HepG2 (cell line): ENCODE measurements around the gene APOM. TPM values are rescaled to one million over a fixed set of nuclear protein-coding genes. Genes with fewer than 3 reads are reported as not detected.

ENCODE experiments used
- ATF7-NPFF ChIP-seq: sonication (generic); formaldehyde crosslinking; IDR thresholded peaks from 2 replicates; pipeline ENCODE4 v1.8.1; 2023; ENCODE audit warnings: mild to moderate bottlenecking, low read depth, missing genetic modification reagents, moderate library complexity
- CBX2 ChIP-seq, 2 experiments: fragments of 200-600 bp in 1 of 2; sonication (generic); formaldehyde crosslinking in 1 of 2; IDR thresholded peaks; 2 replicates each; pipeline versions ENCODE4 v1.7.0 to v1.8.1; 2018 to 2022; ENCODE audit warnings: low read depth in 2 of 2, low read length in 1 of 2, mild to moderate bottlenecking in 1 of 2, missing genetic modification reagents in 1 of 2
- CEBPG ChIP-seq: IDR thresholded peaks from 2 replicates; pipeline ENCODE4 v1.6.1; 2016
- CREM ChIP-seq, 2 experiments: sonication (generic) in 1 of 2; formaldehyde crosslinking in 1 of 2; IDR thresholded peaks; 2 replicates each; pipeline versions ENCODE4 v1.4.0 to v1.6.1; 2016 to 2020; ENCODE audit warnings: antibody characterized with exemption in 1 of 2, mild to moderate bottlenecking in 1 of 2, missing genetic modification reagents in 1 of 2
- HDAC2 ChIP-seq: sonication (generic); formaldehyde crosslinking; IDR thresholded peaks from 2 replicates; pipeline ENCODE4 v1.4.0; 2020; ENCODE audit warnings: missing genetic modification reagents
- HOMEZ ChIP-seq: IDR thresholded peaks from 2 replicates; pipeline ENCODE4 v1.6.1; 2016; ENCODE audit warnings: low read depth
- KMT2B ChIP-seq: IDR thresholded peaks from 2 replicates; pipeline ENCODE4 v1.6.1; 2016; ENCODE audit warnings: missing genetic modification reagents, missing compliant biosample characterization
- MAZ ChIP-seq, 2 experiments: sonication (generic) in 1 of 2; formaldehyde crosslinking in 1 of 2; IDR thresholded peaks; 2 replicates each; pipeline versions ENCODE4 v1.5.0 to v1.6.1; 2012 to 2020; ENCODE audit warnings: low read depth in 2 of 2, mild to moderate bottlenecking in 2 of 2, borderline replicate concordance in 1 of 2, improper control_type of control experiment in 1 of 2, low read length in 1 of 2, missing genetic modification reagents in 1 of 2, moderate library complexity in 1 of 2
- MIXL1 ChIP-seq: IDR thresholded peaks from 2 replicates; pipeline ENCODE4 v1.6.1; 2016
- SAP130 ChIP-seq: IDR thresholded peaks from 2 replicates; pipeline ENCODE4 v1.6.1; 2016; ENCODE audit warnings: low read depth
- SPEN ChIP-seq: sonication (generic); formaldehyde crosslinking; IDR thresholded peaks from 2 replicates; pipeline ENCODE4 v1.5.1; 2020; ENCODE audit warnings: low read depth, mild to moderate bottlenecking, missing genetic modification reagents
- TCF7L2 ChIP-seq: IDR thresholded peaks from 2 replicates; pipeline ENCODE4 v1.6.1; 2011; ENCODE audit warnings: mild to moderate bottlenecking, low read depth, low read length, moderate library complexity
- TFE3 ChIP-seq: IDR thresholded peaks from 2 replicates; pipeline ENCODE4 v1.6.1; 2016
- TIGD3 ChIP-seq: sonication (generic); formaldehyde crosslinking; IDR thresholded peaks from 2 replicates; pipeline ENCODE4 v1.5.1; 2020; ENCODE audit warnings: mild to moderate bottlenecking, missing genetic modification reagents, borderline replicate concordance
- YEATS2 ChIP-seq: sonication (generic); formaldehyde crosslinking; IDR thresholded peaks from 2 replicates; pipeline ENCODE4 v1.4.0; 2020; ENCODE audit warnings: missing genetic modification reagents, borderline replicate concordance
- ZBTB7B ChIP-seq: sonication (generic); formaldehyde crosslinking; IDR thresholded peaks from 2 replicates; pipeline ENCODE4 v1.4.0; 2020; ENCODE audit warnings: missing genetic modification reagents
- ZMAT3 ChIP-seq: sonication (generic); formaldehyde crosslinking; conservative IDR thresholded peaks from 2 replicates; pipeline ENCODE4 v1.7.0; 2021; ENCODE audit warnings: missing genetic modification reagents
- ZNF432 ChIP-seq: sonication (generic); formaldehyde crosslinking; IDR thresholded peaks from 2 replicates; pipeline ENCODE4 v1.5.0; 2020; ENCODE audit warnings: missing genetic modification reagents, mild to moderate bottlenecking, borderline replicate concordance
- ZNF530 ChIP-seq: sonication (generic); formaldehyde crosslinking; IDR thresholded peaks from 2 replicates; pipeline ENCODE4 v1.5.0; 2020; ENCODE audit warnings: low read depth, mild to moderate bottlenecking, missing genetic modification reagents
- ZNF547 ChIP-seq: sonication (generic); formaldehyde crosslinking; IDR thresholded peaks from 2 replicates; pipeline ENCODE4 v1.5.1; 2020; ENCODE audit warnings: mild to moderate bottlenecking, missing genetic modification reagents
- ZNF75D ChIP-seq: sonication (generic); formaldehyde crosslinking; IDR thresholded peaks from 2 replicates; pipeline ENCODE4 v1.8.1; 2023; ENCODE audit warnings: missing genetic modification reagents, mild to moderate bottlenecking, borderline replicate concordance
- polyA plus RNA-seq, 8 experiments: library from polyadenylated mRNA; depleted of rRNA in 3 of 8; stranded (reverse) in 7 of 8; unstranded in 1 of 8; fragments of >200 nt; fragmentation: Illumina TruSeq in 4 of 8; extraction: Trizol in 4 of 8; gene quantifications; 2 replicates each; pipeline versions ENCODE4 v1.2.1 to v1.2.3, GENCODE V29; 2011 to 2016; ENCODE audit warnings: low read depth in 4 of 8, missing spikeins in 1 of 8, mixed read lengths in 1 of 8; ENCODE audit not compliant: insufficient read depth in 1 of 8
- total RNA-seq, 5 experiments: library from RNA; depleted of rRNA; stranded (reverse); fragments of >200 nt; fragmentation: Illumina TruSeq; extraction: Trizol; gene quantifications; 2 replicates each; pipeline ENCODE4 v1.2.3, GENCODE V29; 2016; ENCODE audit warnings: low read depth in 1 of 5

Gene APOM
- total and polyA plus RNA-seq, 2 of the 13 experiments (the other 11 are each of a cell fraction or from before 2014, with no cell fraction given) = 98.2 to 1,140 TPM

- peak; percentile 98 for TF ChIP-seq CREM (IDR thresholded peaks at IDR 0.05)
- TF ChIP-seq CREM (CRISPR knock-in tag; IDR thresholded peaks at IDR 0.05) = no peak
- no peak for TF ChIP-seq ZBTB7B (CRISPR knock-in tag)
- TF ChIP-seq MIXL1 (CRISPR knock-in tag) = peak; percentile 82
- TF ChIP-seq ATF7-NPFF = peak; percentile 71
- TF ChIP-seq SAP130 = peak; percentile 94
- TF ChIP-seq CEBPG (CRISPR knock-in tag) = peak; percentile 27; the same call in 1 of the 2 replicates
- TF ChIP-seq TIGD3 (CRISPR knock-in tag) = no peak
- peak; percentile 87 for TF ChIP-seq MAZ (IDR thresholded peaks at IDR 0.05; ENCODE audit: borderline replicate concordance, low read depth, low read length)
- TF ChIP-seq MAZ (CRISPR knock-in tag; IDR thresholded peaks at IDR 0.05; ENCODE audit: low read depth) = peak; percentile 66
- TF ChIP-seq ZNF75D = no peak
- TF ChIP-seq ZNF547 (CRISPR knock-in tag) = peak; percentile 5; the same call in 1 of the 2 replicates
- TF ChIP-seq HOMEZ (CRISPR knock-in tag) = no peak; the same call in 1 of the 2 replicates
- TF ChIP-seq KMT2B (CRISPR knock-in tag) = peak; percentile 66; the same call in 1 of the 2 replicates
- no peak for TF ChIP-seq ZNF432 (CRISPR knock-in tag)
- peak; percentile 56; the same call in 1 of the 2 replicates for TF ChIP-seq YEATS2
- peak; percentile 26; the same call in 1 of the 2 replicates for TF ChIP-seq SPEN (CRISPR knock-in tag)
- TF ChIP-seq CBX2 (IDR thresholded peaks at IDR 0.05; ENCODE audit: low read depth, low read length) = no peak
- TF ChIP-seq CBX2 (CRISPR knock-in tag; IDR thresholded peaks at IDR 0.05; ENCODE audit: low read depth) = no peak
- TF ChIP-seq ZNF530 = no peak
- peak; percentile 82 for TF ChIP-seq ZMAT3
- TF ChIP-seq TFE3 = peak; percentile 22
- TF ChIP-seq HDAC2 = peak; percentile 30; the same call in 1 of the 2 replicates
- TF ChIP-seq TCF7L2 = no peak
These were observed 10.0 kb downstream of the APOM start, which contains the start of gene CSNK2B (continued) for GRCh38 chr6:31665501-31666336.
